IPS DF 6.9 (cell line): ENCODE measurements around the gene SMIM38.

Experiments used
- DNase-seq: peaks from one replicate; pipeline ENCODE4 v3.0.0-alpha.2; 2013; ENCODE audit warnings: low read depth, low spot score
- H3K27ac ChIP-seq: one replicate; pipeline ENCODE4 v1.5.1; 2013; ENCODE audit warnings: low read length, control low read depth
- H3K27me3 ChIP-seq: 2 replicates; pipeline ENCODE4 v1.6.1; 2013; ENCODE audit warnings: mild to moderate bottlenecking, low read length; ENCODE audit not compliant: control insufficient read depth, insufficient read depth
- H3K36me3 ChIP-seq: 2 replicates; pipeline ENCODE4 v1.6.1; 2013; ENCODE audit warnings: low read length; ENCODE audit not compliant: control insufficient read depth, insufficient read depth
- H3K4me1 ChIP-seq: 2 replicates; pipeline ENCODE4 v1.6.1; 2013; ENCODE audit warnings: low read length; ENCODE audit not compliant: control insufficient read depth, insufficient read depth
- H3K4me3 ChIP-seq: 2 replicates; pipeline ENCODE4 v1.5.1; 2013; ENCODE audit warnings: mild to moderate bottlenecking, low read length
- H3K9me3 ChIP-seq: 2 replicates; pipeline ENCODE4 v1.6.1; 2013; ENCODE audit warnings: low read length, inconsistent platforms; ENCODE audit not compliant: control insufficient read depth, insufficient read depth
- WGBS: extraction: QIAGEN DNeasy Blood & Tissue Kit; methylation state at CpG from one replicate; pipeline ENCODE4 v1.1.7; 2013; ENCODE audit warnings: mixed read lengths, missing lambda C conversion rate; ENCODE audit not compliant: insufficient read length, insufficient coverage; 5-methylcytosine and 5-hydroxymethylcytosine counted together

SMIM38 gene

DNA sequence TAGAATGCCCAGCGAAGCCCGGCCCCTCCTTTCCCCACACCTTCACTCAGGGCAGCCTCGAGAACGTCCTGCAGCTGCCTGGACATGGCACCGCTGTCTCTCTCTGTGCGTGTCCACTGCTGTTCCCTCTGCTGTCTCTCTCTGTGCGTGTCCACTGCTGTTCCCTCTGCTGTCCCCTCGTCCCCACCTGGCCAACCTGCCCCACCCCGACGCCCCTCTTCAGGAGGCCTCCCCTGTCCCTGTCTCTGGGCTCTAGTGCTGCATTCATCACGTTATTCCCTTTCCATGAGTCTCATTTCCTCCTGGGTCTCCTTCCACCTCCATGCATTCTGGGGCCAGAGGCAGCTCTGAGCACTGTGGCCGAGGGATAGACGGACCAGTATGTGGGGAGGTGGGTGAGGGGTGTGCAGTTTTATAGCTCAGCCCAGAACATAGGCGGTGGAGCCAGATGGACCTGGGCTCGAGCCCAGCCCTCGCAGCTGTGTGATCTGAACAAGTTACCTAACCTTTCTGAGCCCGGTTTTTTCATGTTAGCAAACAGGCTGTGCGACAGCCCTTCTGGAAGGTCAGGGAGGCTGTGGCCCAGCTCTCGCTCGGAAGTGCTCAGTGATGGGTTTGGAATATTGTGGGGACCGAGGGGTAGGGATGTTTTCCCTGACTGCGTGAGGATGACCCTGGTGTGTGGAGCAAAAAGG, 41.9 kb upstream of the SMIM38 start:
- no peaks in the 10 kb centered on the region for H3K27me3 ChIP-seq
- no peak overlapping the region for H3K27ac ChIP-seq
- H3K4me3 ChIP-seq, result no peak overlapping the region
- H3K36me3 ChIP-seq, result no peaks in the 10 kb centered on the region
- H3K9me3 ChIP-seq, result no peaks in the 10 kb centered on the region
- no peaks in the 10 kb centered on the region for H3K4me1 ChIP-seq
- no peak for DNase-seq
- no CpG with 5 or more reads among the region's 22 CpGs for WGBS

DNA sequence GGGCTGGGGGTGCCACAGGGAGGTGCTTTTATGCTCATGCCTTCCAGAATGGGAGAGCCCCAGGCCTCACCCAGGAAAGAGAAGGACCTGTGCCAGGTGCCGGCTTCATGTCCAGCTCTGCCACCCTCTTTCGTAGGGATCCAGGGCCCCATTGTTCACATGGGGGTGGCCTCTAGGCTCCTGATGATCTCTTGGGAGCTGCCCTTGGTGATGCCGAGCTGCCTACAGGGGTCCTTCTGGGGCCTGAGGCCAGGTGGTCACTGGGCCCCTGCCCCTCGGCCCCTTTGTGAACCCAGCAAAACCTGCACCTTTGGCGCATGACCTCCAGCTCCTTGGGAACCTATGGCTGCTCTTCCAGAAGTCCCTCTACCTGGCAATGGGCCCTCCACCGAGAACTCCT, 41.4 kb upstream of the SMIM38 start:
- no CpG with 5 or more reads among the region's 6 CpGs for WGBS
- Histone ChIP-seq H3K27ac (no peak overlapping the region), H3K4me1 (no peaks in the 10 kb centered on the region), H3K27me3 (no peaks in the 10 kb centered on the region), H3K9me3 (no peaks in the 10 kb centered on the region), H3K4me3 (no peak overlapping the region), H3K36me3 (no peaks in the 10 kb centered on the region)
- DNase-seq, result no peak

DNA sequence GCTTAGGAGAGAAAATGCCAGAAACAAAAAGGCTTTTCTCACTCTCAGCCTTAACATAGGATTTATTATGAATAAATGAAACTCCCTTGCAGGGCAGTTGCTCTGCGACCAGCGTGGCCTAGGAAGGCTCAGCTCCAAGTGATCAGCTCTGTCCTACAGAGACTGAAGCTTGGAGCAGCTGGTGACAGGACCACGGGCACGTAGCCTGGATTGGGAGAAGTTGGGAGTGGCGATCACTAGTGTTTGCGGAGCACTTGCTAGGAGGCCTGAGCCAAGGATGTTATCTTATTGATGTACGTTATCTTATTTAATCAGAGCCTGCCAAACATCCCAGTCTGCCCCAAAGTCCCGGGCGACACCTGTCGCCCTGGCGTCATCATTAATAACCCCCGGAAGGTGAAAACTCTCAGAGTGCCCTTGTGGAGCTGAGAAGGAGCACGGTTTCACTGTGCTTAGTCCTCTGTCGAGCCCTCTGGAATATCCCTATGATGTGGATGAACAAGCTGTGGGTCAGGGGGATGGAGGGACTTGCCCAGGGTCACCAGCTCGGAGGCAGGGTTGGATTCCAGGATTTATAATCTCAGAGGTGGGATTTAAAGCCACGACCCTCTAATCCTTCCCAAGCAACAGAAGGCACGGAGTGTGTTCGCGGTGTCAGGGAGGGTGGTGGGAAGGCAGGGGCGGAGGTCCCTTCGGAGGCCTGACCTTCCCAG, 40.8 kb upstream of the SMIM38 start:
- Histone ChIP-seq H3K9me3 (no peaks in the 10 kb centered on the region), H3K36me3 (no peaks in the 10 kb centered on the region), H3K4me1 (no peaks in the 10 kb centered on the region), H3K4me3 (no peak overlapping the region), H3K27me3 (no peaks in the 10 kb centered on the region), H3K27ac (no peak overlapping the region)
- DNase-seq, result no peak
- no CpG with 5 or more reads among the region's 21 CpGs for WGBS

DNA sequence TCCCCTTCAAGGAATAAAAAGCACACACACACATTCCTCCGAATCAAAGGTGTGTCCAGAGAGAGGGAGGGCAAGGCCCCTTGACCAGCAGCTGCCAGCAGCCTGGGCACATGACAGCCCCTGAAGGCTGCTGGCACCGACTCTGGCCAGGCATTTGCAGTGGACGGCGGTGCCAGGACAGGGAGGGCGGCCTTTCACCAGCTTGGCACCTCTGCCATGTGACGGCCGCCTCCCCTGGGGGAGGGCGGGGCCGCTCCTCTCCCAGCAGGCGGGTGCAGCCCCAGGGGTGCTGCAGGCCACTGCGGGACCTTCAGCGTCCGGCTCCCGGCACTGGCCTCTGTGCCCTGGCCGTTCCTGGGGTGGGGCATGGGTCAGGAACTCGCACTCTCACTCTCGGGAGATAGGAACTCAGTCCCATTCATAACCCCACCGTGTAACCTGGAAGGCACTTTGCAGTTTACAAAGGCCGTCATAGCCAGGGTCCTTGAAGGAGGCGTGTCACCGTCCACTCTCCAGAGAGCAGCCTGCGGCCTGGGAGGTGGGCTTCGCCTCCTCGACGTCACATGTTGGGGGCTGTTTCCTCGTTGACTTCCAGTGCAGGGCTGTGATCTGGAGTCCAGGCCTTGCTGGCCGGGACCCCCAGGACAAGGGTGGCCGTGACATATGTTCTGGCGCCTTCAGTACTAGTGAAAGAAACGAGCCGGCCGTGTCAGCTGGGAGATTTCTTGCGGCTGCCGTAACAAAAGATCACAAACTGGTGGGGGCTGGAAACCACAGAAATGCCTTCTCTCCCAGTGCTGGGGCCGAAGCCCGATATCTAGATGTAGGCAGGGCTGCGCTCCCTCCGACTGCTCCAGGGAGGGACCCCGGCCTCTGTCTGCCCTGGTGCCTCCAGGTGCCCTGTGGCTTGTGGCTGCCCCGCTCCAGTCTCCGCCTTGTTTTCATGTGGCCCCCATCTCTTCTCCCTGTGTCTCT, 39.9 kb upstream of the SMIM38 start:
- WGBS, result no CpG with 5 or more reads among the region's 41 CpGs
- no peak for DNase-seq
- Histone ChIP-seq H3K27ac (no peak overlapping the region), H3K36me3 (no peaks in the 10 kb centered on the region), H3K27me3 (no peaks in the 10 kb centered on the region), H3K9me3 (no peaks in the 10 kb centered on the region), H3K4me1 (no peaks in the 10 kb centered on the region), H3K4me3 (no peak overlapping the region)

DNA sequence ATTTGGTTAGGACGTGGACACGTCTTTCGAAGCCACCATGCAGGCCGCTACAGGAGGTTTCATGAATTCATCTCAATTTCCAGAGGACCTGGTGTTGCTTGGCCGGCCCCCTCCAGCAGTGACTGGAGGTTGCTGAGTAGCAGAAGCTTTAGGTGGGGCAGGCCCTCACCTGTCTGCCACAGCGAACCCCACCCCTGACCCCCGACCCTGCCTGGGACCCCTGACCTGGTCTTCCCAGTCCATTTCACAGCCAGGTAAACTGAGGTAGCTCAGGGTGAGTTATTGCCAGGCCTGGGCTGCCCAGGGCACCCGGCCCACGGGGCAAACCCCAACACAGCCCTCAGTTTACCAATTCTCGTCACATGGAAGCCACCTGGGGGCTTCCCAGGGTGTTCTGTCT, 39.1 kb upstream of the SMIM38 start:
- DNase-seq, result no peak
- Histone ChIP-seq H3K27ac (no peak overlapping the region), H3K27me3 (no peaks in the 10 kb centered on the region), H3K4me3 (no peak overlapping the region), H3K4me1 (no peaks in the 10 kb centered on the region), H3K9me3 (no peaks in the 10 kb centered on the region), H3K36me3 (no peaks in the 10 kb centered on the region)
- WGBS, result no CpG with 5 or more reads among the region's 10 CpGs

DNA sequence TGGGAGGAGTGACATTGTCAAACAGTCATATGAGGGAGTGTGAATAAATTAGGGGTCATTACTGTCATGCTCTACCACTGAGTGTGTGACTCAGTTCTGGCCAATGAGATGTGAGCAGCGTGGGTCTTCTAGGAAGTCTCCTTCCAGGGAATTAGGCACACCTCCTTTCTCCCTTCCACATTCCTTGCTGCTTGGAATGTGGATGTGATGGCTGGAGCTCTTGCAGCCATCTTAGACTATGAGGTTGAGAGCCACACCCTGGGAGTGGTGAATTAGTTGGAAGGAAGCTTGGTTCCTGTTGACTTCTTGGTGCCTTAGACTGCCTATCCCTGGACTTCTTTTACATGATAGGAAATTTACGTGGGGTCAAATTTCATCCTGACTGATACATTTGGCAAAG, 36.5 kb upstream of the SMIM38 start:
- Histone ChIP-seq H3K9me3 (no peaks in the 10 kb centered on the region), H3K27me3 (no peaks in the 10 kb centered on the region), H3K36me3 (no peaks in the 10 kb centered on the region), H3K27ac (no peak overlapping the region), H3K4me3 (no peak overlapping the region), H3K4me1 (peaks cover 10% of the 10 kb centered on the region)
- WGBS, result no CpG with 5 or more reads among the region's 2 CpGs
- DNase-seq, result no peak

DNA sequence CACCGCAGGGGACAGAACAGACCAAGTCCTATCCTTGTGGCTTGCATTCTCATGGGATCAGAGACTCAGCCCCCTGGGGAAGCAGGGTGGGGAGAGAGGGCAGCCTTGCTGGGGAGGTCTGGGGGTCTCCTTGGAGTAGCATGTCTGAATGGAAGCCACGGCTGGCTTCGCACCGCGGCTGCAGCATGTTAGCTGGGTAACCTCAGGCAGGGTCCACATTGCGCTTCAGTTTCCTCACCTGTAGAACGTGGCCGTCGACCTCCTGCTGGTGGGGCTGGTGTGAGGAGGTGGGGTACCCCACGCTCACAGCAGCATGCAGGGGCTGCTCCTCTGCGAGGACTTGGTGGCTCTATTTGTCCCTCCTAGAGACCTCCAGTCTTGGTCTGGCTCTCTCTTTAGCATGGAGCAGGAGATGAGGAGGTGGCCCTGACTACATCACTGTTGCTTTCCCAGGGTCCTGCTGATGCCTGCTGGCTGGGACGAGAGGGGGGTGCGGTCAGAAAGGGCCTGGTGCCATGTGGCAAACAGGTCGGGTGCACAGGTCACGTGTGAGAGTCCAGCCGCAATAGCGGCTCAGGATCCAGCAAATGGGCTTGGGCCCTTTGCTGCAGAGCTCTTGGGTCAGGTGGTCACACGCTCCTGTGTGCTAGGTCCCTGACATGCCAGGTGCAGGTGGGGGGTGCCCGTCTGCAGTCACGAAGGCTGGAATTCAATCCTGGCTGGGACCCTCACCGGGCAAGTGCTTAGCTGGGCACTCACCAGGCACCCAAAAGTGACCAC, 35.4 kb upstream of the SMIM38 start:
- peaks cover 11% of the 10 kb centered on the region for H3K4me1 ChIP-seq
- no peaks in the 10 kb centered on the region for H3K9me3 ChIP-seq
- no peak overlapping the region for H3K4me3 ChIP-seq
- no CpG with 5 or more reads among the region's 21 CpGs for WGBS
- no peaks in the 10 kb centered on the region for H3K27me3 ChIP-seq
- DNase-seq, result no peak
- no peak overlapping the region for H3K27ac ChIP-seq
- no peaks in the 10 kb centered on the region for H3K36me3 ChIP-seq

DNA sequence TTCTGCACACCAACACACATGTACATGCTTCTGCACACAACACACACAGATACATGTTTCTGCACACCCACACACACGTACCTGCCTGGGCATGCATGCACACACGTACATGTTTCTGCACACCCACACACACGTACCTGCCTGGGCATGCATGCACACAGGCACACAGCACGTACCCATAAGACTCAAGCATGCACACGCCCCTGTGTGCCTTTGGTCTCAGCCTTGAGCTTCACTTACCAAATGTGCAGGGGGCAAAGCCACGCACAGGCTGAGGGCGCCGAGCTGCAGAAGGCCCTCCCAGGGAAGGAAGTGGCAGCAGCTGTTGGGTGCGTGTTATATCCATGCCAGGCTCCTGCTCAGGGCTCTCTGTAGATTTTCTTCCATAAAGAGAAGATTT, 34.7 kb upstream of the SMIM38 start:
- no CpG with 5 or more reads among the region's 9 CpGs for WGBS
- H3K36me3 ChIP-seq, result no peaks in the 10 kb centered on the region

DNA sequence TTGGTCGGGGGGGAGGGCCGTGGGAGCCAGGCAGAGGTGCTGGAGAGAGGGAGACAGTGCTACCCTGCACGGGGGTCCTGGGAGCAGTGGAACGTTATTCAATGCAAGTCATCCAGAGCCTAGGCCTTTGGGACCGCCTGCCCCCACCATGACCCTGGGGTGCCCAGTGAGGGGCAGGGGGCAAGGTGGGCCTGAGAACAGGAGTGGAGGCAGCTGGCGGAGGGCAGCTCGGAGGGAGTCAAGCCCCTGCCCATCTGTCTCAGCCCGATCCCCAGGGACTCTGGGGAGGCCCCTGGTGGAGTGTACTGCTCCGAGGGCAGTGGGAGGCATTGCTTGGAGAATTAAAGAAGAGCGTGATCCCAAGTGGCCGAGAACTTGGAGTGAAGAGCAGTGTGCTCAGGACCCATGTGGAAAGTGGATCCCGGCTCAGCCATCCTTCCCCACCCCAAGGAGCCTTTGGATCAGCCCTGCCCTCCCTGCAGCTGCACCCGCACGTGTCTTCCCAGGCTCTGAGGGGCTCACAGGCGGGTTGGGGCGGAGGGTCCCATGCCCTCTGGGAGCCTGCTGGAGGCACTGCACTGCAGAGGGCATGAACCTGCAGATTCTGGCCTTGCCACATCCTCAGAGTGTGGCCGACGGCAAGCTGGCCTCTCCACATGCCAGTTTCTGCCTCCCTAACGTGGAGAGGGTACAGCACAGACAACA, 34.0 kb upstream of the SMIM38 start:
- DNase-seq, result no peak
- no peaks in the 10 kb centered on the region for H3K27me3 ChIP-seq
- peaks cover 11% of the 10 kb centered on the region for H3K4me1 ChIP-seq
- no peaks in the 10 kb centered on the region for H3K9me3 ChIP-seq
- no peak overlapping the region for H3K4me3 ChIP-seq
- WGBS, result no CpG with 5 or more reads among the region's 19 CpGs
- H3K36me3 ChIP-seq, result no peaks in the 10 kb centered on the region
- no peak overlapping the region for H3K27ac ChIP-seq

More for the DNA sequence above, 34.7 kb upstream of the SMIM38 start:
- Histone ChIP-seq H3K27me3 (no peaks in the 10 kb centered on the region), H3K9me3 (no peaks in the 10 kb centered on the region), H3K27ac (no peak overlapping the region), H3K4me1 (peaks cover 11% of the 10 kb centered on the region), H3K4me3 (no peak overlapping the region)
- no peak for DNase-seq
